NB4 (cell line): Measurements from ENCODE around the gene THAP7.

ENCODE experiments used
- DNase-seq: peaks from one replicate; pipeline ENCODE4 v3.0.0; 2010; ENCODE audit warnings: low read depth
- H3K4me3 ChIP-seq: one replicate; pipeline ENCODE4 v1.5.1; 2011; ENCODE audit warnings: mild to moderate bottlenecking, low read depth, low read length, moderate library complexity
- CTCF ChIP-seq: IDR thresholded peaks from one replicate; pipeline ENCODE4 v1.5.1; 2012; ENCODE audit warnings: low read depth, low read length
- MYC ChIP-seq: IDR thresholded peaks from 2 replicates; pipeline ENCODE4 v1.6.1; 2011; ENCODE audit warnings: low read depth, low read length
- POLR2A ChIP-seq: IDR thresholded peaks from 2 replicates; pipeline ENCODE4 v1.6.1; 2011; ENCODE audit warnings: mild to moderate bottlenecking; ENCODE audit not compliant: insufficient read length; ENCODE audit errors: extremely low read depth
- TF ChIP-seq, protein P1 (sequence below): IDR thresholded peaks from 2 replicates; pipeline ENCODE4 v1.6.1; 2011; ENCODE audit warnings: low read depth, low read length

Gene THAP7

GRCh38 chr22:20994128-20994901 lies 7.6 kb downstream of the THAP7 start:
- no peak overlapping the region for H3K4me3 ChIP-seq
- TF ChIP-seq, protein P1, sequence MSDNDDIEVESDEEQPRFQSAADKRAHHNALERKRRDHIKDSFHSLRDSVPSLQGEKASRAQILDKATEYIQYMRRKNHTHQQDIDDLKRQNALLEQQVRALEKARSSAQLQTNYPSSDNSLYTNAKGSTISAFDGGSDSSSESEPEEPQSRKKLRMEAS, result no peak
- no peak for TF ChIP-seq CTCF
- no peak for DNase-seq

DNA sequence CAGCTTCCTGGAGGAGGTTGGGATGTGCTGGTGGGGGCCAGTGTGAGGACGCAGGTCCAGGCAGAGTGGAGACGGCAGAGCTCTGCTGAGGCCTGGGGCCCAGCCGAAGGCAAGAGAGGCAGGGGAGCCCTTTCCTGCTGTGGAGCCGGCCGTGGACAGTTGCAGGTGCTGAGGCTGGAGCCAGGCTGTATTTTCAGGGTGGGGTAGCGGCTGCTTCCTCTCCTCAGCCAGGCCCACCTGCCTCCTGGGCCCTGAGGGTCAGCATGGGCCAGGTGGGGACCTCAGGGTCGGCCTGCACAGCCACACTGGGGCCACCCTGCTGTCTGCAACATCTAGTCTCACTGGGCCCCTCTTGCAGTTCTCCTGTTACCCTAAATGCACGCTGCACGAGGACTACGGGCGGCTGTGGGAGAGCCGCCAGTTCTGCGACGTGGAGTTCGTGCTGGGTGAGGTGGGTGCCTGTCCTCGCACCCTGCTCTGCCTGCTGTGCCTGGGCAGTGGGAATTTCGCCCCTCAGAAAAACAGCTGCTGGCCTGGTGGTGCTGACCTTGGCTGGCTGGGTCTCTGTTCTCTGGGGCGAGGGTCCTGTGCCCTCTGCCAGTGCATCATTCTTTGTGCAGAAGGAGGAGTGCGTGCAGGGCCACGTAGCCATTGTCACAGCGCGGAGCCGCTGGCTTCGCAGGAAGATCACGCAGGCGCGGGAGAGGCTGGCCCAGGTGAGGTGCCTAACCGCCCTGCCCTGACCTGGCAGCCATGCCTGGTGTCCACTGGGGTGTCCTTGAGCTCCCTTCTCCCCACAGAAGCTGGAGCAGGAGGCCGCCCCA lies 8.4 kb downstream of the THAP7 start:
- no peak overlapping the region for H3K4me3 ChIP-seq
- DNase-seq, result no peak
- no peak for TF ChIP-seq MYC
- no peak for TF ChIP-seq POLR2A
- no peak for TF ChIP-seq CTCF
- TF ChIP-seq, protein P1, result no peak

DNA sequence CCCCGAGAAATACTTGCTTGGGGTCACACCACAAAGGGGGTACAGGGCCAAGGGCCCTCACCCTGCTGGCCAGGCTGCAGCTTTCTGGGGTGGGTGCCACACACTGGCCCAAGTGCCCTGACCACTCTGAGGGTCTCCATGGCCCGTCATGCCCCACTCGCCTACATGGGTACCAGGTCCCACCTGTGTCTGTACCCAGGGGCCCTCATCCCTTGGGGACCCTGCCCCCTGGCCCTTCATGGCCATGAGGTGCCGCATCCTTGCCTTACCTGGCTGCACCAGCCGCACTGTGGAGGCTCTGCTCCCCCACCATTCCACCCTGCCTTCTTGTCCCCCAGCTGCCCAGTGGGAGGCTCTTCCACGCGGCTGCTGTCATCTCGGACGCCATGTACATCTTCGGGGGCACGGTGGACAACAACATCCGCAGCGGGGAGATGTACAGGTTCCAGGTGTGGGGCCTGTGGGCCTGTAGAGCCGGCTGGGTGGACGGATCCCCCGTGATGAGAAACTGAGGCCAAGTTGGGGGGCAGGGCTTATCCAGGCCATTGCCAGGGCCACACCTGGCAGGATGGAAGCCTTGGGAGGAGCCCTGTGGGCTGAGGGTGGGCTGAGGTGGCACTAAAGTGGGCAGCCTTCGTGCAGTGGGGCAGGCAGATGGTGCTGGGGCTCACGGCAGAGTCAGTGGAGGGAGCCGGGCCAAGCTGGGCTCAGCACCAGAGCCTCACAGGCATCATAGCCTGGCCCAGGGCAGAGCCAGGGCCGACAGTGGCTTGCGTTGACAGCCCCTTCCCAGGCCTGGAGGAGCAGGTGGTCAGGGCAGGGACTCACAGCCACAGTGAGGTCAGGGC lies 9.2 kb downstream of the THAP7 start:
- no peak for DNase-seq
- H3K4me3 ChIP-seq, result no peak overlapping the region
- TF ChIP-seq POLR2A (no peak), MYC (no peak), CTCF (no peak)
- TF ChIP-seq, protein P1, result no peak

GRCh38 chr22:20992056-20992442 lies 9.9 kb downstream of the THAP7 start:
- TF ChIP-seq, protein P1, result no peak
- no peak for TF ChIP-seq POLR2A
- TF ChIP-seq MYC, result no peak
- TF ChIP-seq CTCF, result no peak
- DNase-seq, result no peak
- no peak overlapping the region for H3K4me3 ChIP-seq

DNA sequence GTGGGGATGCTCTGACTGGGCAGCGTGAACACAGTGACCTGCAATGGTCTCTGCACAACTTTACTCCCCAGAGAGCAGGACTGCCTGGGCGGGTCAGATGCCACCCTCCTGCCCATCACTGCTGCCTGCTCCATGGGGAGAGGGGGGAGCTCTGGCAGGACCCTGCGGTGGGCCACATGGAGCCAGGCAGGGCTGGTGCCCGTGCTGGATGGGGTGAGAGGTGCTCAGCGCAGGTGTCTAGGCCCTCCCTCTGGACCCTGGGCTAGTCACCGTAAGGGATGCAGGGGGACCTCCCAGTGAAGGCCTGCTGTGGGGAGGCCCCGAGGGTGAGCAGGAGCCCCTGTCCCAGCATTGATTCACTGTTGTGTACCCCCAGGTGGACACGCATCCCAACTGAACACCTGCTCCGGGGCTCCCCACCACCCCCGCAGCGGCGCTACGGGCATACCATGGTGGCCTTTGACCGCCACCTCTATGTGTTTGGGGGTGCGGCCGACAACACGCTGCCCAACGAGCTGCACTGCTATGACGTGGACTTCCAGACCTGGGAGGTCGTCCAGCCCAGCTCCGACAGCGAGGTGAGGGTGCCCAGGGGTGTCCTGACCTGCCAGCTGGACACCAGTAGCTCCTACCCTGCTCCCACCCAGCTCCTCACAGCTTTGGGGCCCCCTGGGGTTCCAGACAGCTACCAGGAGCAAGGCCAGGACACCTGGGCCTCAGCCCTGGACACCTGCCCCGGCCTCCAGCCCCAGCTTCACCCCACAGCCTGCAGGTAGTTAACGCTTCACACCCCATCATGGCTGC lies 10.5 kb downstream of the THAP7 start:
- DNase-seq, result no peak
- TF ChIP-seq, protein P1, result no peak
- TF ChIP-seq CTCF (no peak), POLR2A (no peak), MYC (no peak)
- no peak overlapping the region for H3K4me3 ChIP-seq
